ENCODE data around the gene HES5. TPM values are rescaled to one million over a fixed set of nuclear protein-coding genes. Genes with fewer than 3 reads are reported as not detected.

The HES5 gene
- total RNA-seq, 1 donor from 2014 or later: not detected

DNA sequence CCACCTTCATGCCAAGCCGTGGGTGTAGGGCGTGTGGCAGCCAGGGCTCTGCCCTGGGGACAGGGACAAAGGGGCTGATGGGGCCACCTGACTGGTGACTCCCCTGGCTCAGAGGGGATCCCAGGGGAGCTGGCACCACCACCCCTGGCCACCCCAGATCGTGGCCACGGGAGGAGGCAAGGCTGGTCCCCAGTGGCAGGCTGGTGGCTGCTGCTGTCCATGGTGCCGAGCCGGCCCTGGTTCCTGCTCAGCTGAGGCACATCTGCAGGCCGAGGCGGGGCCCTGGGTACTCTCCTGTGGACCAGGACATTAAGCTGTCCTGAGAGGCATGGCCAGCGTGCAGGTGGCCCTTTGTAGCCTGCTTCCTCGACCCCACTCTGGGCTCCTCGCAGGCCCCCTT is 47.5 kb downstream of the HES5 start:
- intact Hi-C loops (cut with micrococcal nuclease): no loop called here

DNA sequence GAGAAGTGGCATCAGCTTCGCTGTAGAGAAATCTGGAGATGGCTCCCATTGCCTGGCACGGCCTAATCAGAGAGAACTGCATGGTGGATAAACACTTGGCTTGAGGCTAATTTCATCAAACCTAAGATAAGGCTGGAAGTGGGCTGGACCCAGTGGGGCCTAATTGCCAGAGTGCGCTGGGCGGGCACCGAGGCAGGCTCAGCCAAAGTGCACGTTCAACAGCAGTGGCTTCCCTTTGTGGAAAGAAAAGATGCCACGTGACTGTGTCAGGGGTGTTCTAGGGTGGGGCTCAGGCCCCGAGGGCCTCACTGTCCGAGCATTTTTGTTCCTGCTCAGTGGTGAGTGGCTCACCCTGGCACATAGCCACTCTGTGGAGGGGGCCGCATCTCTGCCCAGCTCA is 48.2 kb downstream of the HES5 start:
- intact Hi-C loops (cut with micrococcal nuclease): no loop called here

DNA sequence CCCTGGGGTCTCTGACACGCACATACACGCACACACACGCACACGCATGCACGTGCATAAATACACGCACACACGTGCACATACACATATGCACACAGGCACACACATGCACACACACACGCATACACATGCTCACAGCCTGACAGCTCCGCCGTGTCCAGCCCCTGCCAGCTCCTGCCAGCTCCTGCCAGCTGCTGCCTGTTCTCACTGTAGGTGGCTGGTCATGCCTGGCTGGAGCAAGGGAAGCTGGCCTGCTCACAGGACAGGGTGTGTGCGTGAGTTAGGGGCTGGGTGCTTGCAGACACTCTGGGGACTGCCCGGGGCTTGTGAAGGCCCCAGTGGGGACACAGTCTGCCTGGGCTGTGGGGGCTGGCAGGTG is 49.1 kb downstream of the HES5 start:
- intact Hi-C loops (cut with micrococcal nuclease): no loop called here

DNA sequence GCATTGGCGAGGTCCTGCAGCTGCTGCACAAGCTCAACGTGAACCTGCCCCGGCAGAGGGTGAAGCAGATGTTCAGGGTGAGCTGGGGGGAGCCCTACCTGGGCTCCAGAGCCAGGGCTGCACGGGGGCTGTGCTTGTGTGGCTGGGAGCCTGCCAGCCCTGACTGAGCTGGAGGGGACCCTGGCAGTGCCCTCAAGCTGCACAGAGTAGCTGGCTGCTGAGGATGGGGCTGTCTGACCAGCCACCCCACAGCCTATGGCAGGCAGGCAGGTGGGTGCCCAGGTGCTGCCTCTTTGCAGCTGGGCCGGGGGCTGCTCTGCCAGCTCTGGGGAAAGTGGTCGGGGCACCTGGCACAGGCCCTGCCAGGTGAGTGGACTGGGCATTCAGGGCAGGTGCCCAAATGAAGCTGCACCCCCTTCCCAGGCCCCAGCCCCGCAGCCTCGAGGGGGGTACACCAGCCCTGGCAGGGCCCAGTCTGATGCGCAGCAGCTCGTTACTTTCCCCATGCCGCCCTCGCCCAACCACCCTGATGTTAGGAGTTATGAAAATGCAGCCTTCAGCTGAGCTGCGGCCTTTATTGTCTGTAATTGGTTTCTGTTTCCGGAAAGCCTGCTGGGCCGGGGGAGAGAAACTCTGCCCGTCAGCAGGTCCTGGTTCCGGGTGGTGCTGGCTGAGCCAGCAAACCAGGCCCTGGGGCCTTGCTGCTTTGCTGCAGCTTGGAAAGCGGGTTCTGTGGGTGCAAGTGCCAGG is 49.7 kb downstream of the HES5 start:
- intact Hi-C loops (cut with micrococcal nuclease): no loop called here

DNA sequence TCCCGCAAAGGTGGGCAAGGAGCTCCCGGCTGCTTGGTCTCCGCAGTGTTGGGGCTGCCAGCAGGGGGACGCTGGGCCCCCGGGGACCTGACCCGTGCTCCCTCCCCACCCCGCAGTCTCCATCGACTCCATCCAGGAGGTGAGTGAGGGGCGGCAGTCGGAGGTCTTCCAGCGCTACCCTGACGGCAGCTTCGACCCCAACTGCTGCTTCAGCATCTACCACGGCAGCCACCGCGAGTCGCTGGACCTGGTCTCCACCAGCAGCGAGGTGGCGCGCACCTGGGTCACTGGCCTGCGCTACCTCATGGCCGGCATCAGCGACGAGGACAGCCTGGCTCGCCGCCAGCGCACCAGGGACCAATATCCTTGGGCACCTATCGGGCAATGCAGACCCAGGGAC is 50.4 kb downstream of the HES5 start:
- intact Hi-C loops (cut with micrococcal nuclease): no loop called here

DNA sequence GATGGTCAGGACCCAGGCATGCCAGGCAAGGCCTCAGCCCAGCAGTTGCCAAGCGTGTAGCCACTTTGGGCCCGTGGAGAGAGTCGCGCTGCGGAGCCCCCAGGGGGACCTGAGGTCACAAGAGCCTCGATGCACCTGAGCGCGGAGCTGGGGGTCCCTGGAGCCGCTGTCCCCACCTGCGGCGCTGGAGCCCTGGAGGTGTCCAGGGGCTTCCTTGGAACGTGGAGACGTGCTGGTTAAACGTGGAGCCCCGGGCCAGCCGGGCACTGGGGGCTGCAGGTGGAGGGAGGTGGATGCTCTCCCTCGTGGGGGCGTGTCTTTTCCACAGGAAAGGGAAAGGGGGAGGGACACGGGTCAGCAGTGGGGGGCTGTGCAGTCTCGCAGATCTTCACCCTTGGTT is 50.9 kb downstream of the HES5 start:
- intact Hi-C loops (cut with micrococcal nuclease): no loop called here

Other genes starting within 250 kb of the HES5 start
- gene MORN1, start 138.7 kb downstream of the HES5 start, total RNA-seq: 7.6 and 9.1 TPM in 2 replicates
- gene RER1, start 138.4 kb downstream of the HES5 start, total RNA-seq: 141 and 146 TPM in 2 replicates
- 12.6 and 13.0 TPM in 2 replicates for gene PEX10, start 117.7 kb downstream of the HES5 start, total RNA-seq
- gene PLCH2, start 54.0 kb downstream of the HES5 start, total RNA-seq: 7.3 and 8.0 TPM in 2 replicates
- 61.2 and 68.1 TPM in 2 replicates for gene PANK4, start 3.7 kb downstream of the HES5 start, total RNA-seq
- gene TNFRSF14, start 26.1 kb upstream of the HES5 start, total RNA-seq: 157 and 158 TPM in 2 replicates
- gene PRXL2B, start 56.5 kb upstream of the HES5 start, total RNA-seq: 22.5 and 23.5 TPM in 2 replicates
- gene MMEL1, start 102.8 kb upstream of the HES5 start, total RNA-seq: 0.95 and 1.2 TPM in 2 replicates